ENCODE results near the gene MYO5C. TPM values are rescaled to one million over a fixed set of nuclear protein-coding genes. Genes with fewer than 3 reads are reported as not detected.

The MYO5C gene
- total RNA-seq, 6 experiments from 2014 or later, result 0.02 to 0.10 TPM; not detected in 4

- Mint-ChIP-seq H3K27ac (peak overlapping the region; percentile 36; the same call in 1 of the 2 replicates), H3K36me3 (ENCODE audit: low read depth) (peaks cover 4% of the 10 kb centered on the region), H3K9me3 (no peaks in the 10 kb centered on the region), H3K27me3 (ENCODE audit: insufficient read depth) (no peaks in the 10 kb centered on the region; the same call in 1 of the 2 replicates), H3K4me3 (no peak overlapping the region), H3K4me1 (ENCODE audit: low read depth) (peaks cover 57% of the 10 kb centered on the region)
- TF ChIP-seq, protein P1, sequence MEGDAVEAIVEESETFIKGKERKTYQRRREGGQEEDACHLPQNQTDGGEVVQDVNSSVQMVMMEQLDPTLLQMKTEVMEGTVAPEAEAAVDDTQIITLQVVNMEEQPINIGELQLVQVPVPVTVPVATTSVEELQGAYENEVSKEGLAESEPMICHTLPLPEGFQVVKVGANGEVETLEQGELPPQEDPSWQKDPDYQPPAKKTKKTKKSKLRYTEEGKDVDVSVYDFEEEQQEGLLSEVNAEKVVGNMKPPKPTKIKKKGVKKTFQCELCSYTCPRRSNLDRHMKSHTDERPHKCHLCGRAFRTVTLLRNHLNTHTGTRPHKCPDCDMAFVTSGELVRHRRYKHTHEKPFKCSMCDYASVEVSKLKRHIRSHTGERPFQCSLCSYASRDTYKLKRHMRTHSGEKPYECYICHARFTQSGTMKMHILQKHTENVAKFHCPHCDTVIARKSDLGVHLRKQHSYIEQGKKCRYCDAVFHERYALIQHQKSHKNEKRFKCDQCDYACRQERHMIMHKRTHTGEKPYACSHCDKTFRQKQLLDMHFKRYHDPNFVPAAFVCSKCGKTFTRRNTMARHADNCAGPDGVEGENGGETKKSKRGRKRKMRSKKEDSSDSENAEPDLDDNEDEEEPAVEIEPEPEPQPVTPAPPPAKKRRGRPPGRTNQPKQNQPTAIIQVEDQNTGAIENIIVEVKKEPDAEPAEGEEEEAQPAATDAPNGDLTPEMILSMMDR (IDR thresholded peaks at IDR 0.05), result peak; percentile 67
- DNase-seq, result peak; percentile 55
Observed at GRCh38 chr15:52331490-52332240, 36.1 kb upstream of the MYO5C start.

GRCh38 chr15:52329987-52330386 lies 34.4 kb upstream of the MYO5C start:
- no peak overlapping the region for H3K27ac Mint-ChIP-seq
- no peaks in the 10 kb centered on the region; the same call in 1 of the 2 replicates for H3K27me3 Mint-ChIP-seq (ENCODE audit: insufficient read depth)
- TF ChIP-seq, protein P1 (IDR thresholded peaks at IDR 0.05), result no peak
- H3K9me3 Mint-ChIP-seq, result no peaks in the 10 kb centered on the region
- H3K4me3 Mint-ChIP-seq, result no peak overlapping the region
- DNase-seq, result no peak
- peaks cover 4% of the 10 kb centered on the region; the same call in 1 of the 2 replicates for H3K36me3 Mint-ChIP-seq (ENCODE audit: low read depth)
- H3K4me1 Mint-ChIP-seq (ENCODE audit: low read depth), result peaks cover 50% of the 10 kb centered on the region

- TF ChIP-seq, protein P1 (IDR thresholded peaks at IDR 0.05), result no peak
- no peak for DNase-seq
- Mint-ChIP-seq H3K4me1 (ENCODE audit: low read depth) (peaks cover 41% of the 10 kb centered on the region), H3K27ac (no peak overlapping the region), H3K4me3 (no peak overlapping the region), H3K27me3 (ENCODE audit: insufficient read depth) (no peaks in the 10 kb centered on the region; the same call in 1 of the 2 replicates), H3K9me3 (no peaks in the 10 kb centered on the region), H3K36me3 (ENCODE audit: low read depth) (peaks cover 4% of the 10 kb centered on the region; the same call in 1 of the 2 replicates)
Observed at GRCh38 chr15:52329150-52329549, 33.5 kb upstream of the MYO5C start.

DNA sequence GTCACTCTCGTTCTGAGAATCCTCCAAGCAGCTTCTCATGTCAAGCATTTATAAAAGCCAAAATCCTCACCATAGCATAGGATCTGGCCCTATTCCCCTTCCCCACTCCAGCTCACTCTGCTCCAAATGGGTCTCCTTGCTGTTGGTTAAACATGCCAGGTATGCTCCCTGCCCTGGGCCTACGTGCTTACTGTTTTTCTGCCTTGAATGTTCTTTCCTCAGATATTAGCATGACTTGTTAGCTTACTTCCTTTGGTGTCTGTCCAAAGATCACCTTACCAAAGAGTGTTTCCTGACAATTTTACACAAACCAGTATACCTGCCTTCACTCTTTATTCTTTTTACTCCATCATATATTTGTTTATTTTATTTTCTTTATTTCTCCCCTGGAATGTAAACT lies 33.1 kb upstream of the MYO5C start:
- no peaks in the 10 kb centered on the region for H3K9me3 Mint-ChIP-seq
- H3K27ac Mint-ChIP-seq, result no peak overlapping the region
- H3K4me3 Mint-ChIP-seq, result no peak overlapping the region
- peaks cover 38% of the 10 kb centered on the region for H3K4me1 Mint-ChIP-seq (ENCODE audit: low read depth)
- DNase-seq, result no peak
- peaks cover 4% of the 10 kb centered on the region; the same call in 1 of the 2 replicates for H3K36me3 Mint-ChIP-seq (ENCODE audit: low read depth)
- TF ChIP-seq, protein P1 (IDR thresholded peaks at IDR 0.05), result no peak
- no peaks in the 10 kb centered on the region; the same call in 1 of the 2 replicates for H3K27me3 Mint-ChIP-seq (ENCODE audit: insufficient read depth)

GRCh38 chr15:52326756-52327155 lies 31.2 kb upstream of the MYO5C start:
- Mint-ChIP-seq H3K4me1 (ENCODE audit: low read depth) (peaks cover 23% of the 10 kb centered on the region), H3K36me3 (ENCODE audit: low read depth) (0 out of 2 replicates have a peak, but pooled peaks cover 6% of the 10 kb centered on the region), H3K27me3 (ENCODE audit: insufficient read depth) (no peaks in the 10 kb centered on the region; the same call in 1 of the 2 replicates), H3K27ac (peak overlapping the region; percentile 22), H3K4me3 (no peak overlapping the region), H3K9me3 (no peaks in the 10 kb centered on the region)
- peak; percentile 53 for DNase-seq
- TF ChIP-seq, protein P1 (IDR thresholded peaks at IDR 0.05), result no peak
